Type B pancreatic cell (in vitro differentiated cells): ENCODE measurements around the gene KCNK6. TPM values are rescaled to one million over a fixed set of nuclear protein-coding genes. Genes with fewer than 3 reads are reported as not detected.

ENCODE experiments used
- DNase-seq: peaks from one replicate; pipeline ENCODE4 v3.0.0; 2021; ENCODE audit warnings: mixed read lengths; ENCODE audit not compliant: unreplicated experiment; ENCODE audit errors: extremely low spot score
- H3K27ac Mint-ChIP-seq: 2 replicates; pipeline ENCODE4 v1.8.0; 2021; ENCODE audit warnings: mild to moderate bottlenecking, mixed read lengths
- H3K27me3 Mint-ChIP-seq: 2 replicates; pipeline ENCODE4 v1.8.0; 2021; ENCODE audit warnings: mixed read lengths
- H3K36me3 Mint-ChIP-seq: 2 replicates; pipeline ENCODE4 v1.8.0; 2021; ENCODE audit warnings: mixed read lengths
- H3K4me1 Mint-ChIP-seq: one replicate; pipeline ENCODE4 v1.8.0; 2021; ENCODE audit warnings: mixed read lengths; ENCODE audit not compliant: unreplicated experiment
- H3K4me3 Mint-ChIP-seq: 2 replicates; pipeline ENCODE4 v1.8.0; 2021; ENCODE audit warnings: mild to moderate bottlenecking, mixed read lengths
- H3K9me3 Mint-ChIP-seq: 2 replicates; pipeline ENCODE4 v1.8.0; 2021; ENCODE audit warnings: mixed read lengths
- total RNA-seq: library from RNA; stranded (reverse); gene quantifications from 2 replicates; pipeline ENCODE4 v1.2.1, GENCODE V29; 2021; ENCODE audit warnings: low replicate concordance
- TF ChIP-seq, protein P1 (sequence below): fragments of 200-600 bp; sonication (generic); conservative IDR thresholded peaks from 2 replicates; pipeline ENCODE4 v1.5.0; 2021; ENCODE audit warnings: antibody characterized with exemption, mild to moderate bottlenecking

The KCNK6 gene
- total RNA-seq, 1 donor from 2014 or later: 5.2 TPM

DNA sequence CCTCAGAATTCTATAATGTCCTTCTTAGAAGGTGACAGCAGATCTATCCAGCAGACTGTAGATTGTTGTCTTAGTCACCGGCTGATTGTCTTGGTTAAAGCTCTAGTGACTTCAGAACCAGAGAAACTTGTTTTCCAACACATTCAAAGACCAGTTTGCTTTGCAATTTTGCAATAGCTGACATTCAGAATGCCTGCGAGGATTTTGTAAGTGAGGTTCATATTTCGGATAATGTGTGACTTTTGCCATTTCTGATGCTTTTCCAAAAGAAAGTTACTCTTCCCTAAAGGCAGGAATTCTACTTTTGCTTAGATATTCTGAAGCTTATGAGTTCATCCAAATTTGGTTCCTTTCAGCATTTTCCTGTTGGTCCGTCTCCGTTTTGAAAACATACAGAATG lies 42.1 kb upstream of the KCNK6 start:
- TF ChIP-seq, protein P1, sequence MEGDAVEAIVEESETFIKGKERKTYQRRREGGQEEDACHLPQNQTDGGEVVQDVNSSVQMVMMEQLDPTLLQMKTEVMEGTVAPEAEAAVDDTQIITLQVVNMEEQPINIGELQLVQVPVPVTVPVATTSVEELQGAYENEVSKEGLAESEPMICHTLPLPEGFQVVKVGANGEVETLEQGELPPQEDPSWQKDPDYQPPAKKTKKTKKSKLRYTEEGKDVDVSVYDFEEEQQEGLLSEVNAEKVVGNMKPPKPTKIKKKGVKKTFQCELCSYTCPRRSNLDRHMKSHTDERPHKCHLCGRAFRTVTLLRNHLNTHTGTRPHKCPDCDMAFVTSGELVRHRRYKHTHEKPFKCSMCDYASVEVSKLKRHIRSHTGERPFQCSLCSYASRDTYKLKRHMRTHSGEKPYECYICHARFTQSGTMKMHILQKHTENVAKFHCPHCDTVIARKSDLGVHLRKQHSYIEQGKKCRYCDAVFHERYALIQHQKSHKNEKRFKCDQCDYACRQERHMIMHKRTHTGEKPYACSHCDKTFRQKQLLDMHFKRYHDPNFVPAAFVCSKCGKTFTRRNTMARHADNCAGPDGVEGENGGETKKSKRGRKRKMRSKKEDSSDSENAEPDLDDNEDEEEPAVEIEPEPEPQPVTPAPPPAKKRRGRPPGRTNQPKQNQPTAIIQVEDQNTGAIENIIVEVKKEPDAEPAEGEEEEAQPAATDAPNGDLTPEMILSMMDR: no peak
- Mint-ChIP-seq H3K4me3 (peak overlapping the region; percentile 23), H3K9me3 (no peaks in the 10 kb centered on the region), H3K27ac (peak overlapping the region; percentile 79), H3K4me1 (peaks cover 24% of the 10 kb centered on the region), H3K36me3 (no peaks in the 10 kb centered on the region), H3K27me3 (no peaks in the 10 kb centered on the region)
- no peak for DNase-seq

DNA sequence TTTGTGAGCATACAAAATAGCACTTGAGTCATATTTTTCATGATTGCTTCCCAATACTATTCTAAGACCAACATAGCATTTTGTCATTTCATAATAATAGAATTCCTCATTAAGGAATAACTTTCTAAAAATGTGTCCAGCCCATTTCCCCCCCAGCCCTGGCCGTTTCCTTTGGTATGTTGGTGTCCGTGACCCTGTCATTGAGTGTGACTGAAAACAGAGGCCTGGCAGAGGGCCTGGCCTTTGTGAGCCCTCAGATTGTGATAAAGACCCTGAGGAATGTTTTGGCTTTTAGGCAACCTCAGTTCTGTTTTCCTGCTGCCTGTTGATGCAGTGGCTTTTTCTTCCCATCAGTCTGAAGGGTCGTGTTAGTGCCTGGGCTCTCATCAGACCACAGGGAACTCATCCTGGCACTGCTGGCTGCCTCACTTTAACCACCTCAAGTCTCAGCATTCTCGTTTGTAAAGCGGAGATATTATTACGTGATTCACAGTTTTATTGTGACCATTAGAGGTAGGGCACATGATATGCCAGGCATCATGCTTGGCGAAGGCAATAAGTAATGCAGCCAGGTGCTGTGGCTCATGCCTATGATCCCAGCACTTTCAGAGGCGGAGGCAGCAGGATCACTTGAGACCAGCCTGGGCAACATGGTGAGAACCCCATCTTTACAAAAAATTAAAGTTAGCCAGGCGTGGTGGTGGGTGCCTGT lies 41.5 kb upstream of the KCNK6 start:
- TF ChIP-seq, protein P1: no peak
- Mint-ChIP-seq H3K4me1 (peaks cover 24% of the 10 kb centered on the region), H3K4me3 (peak overlapping the region; percentile 23), H3K36me3 (no peaks in the 10 kb centered on the region), H3K27ac (peak overlapping the region; percentile 79), H3K9me3 (no peaks in the 10 kb centered on the region), H3K27me3 (no peaks in the 10 kb centered on the region)
- no peak for DNase-seq

GRCh38 chr19:38278751-38279150 lies 40.9 kb upstream of the KCNK6 start:
- DNase-seq: no peak
- H3K27me3 Mint-ChIP-seq: no peaks in the 10 kb centered on the region
- H3K4me1 Mint-ChIP-seq: peaks cover 18% of the 10 kb centered on the region
- H3K4me3 Mint-ChIP-seq: peak overlapping the region; percentile 25
- H3K27ac Mint-ChIP-seq: peak overlapping the region; percentile 79
- no peaks in the 10 kb centered on the region for H3K36me3 Mint-ChIP-seq
- H3K9me3 Mint-ChIP-seq: no peaks in the 10 kb centered on the region
- TF ChIP-seq, protein P1: no peak

GRCh38 chr19:38280030-38280921 lies 39.4 kb upstream of the KCNK6 start:
- Mint-ChIP-seq H3K27ac (peak overlapping the region; percentile 62), H3K27me3 (no peaks in the 10 kb centered on the region), H3K9me3 (no peaks in the 10 kb centered on the region), H3K4me3 (no peak overlapping the region), H3K36me3 (no peaks in the 10 kb centered on the region), H3K4me1 (peaks cover 18% of the 10 kb centered on the region)
- TF ChIP-seq, protein P1: no peak
- no peak for DNase-seq

GRCh38 chr19:38281811-38282566 lies 37.7 kb upstream of the KCNK6 start:
- Mint-ChIP-seq H3K4me1 (peaks cover 25% of the 10 kb centered on the region), H3K27me3 (no peaks in the 10 kb centered on the region), H3K27ac (peak overlapping the region; percentile 61), H3K36me3 (no peaks in the 10 kb centered on the region), H3K9me3 (no peaks in the 10 kb centered on the region), H3K4me3 (no peak overlapping the region)
- TF ChIP-seq, protein P1: no peak
- no peak for DNase-seq
